Measurements from ENCODE around the gene PREX1. TPM values are rescaled to one million over a fixed set of nuclear protein-coding genes. Genes with fewer than 3 reads are reported as not detected.

The PREX1 gene
- total RNA-seq, 2 experiments from 2014 or later = 20.7 to 25.3 TPM

- DNase-seq (ENCODE audit: low spot score) = no peak
- no TSS peak for BruUV-seq (replicated peaks)
- CTCF ChIA-PET (ENCODE audit: unreplicated experiment) = no interaction called here
- H2AFZ ChIP-seq (ENCODE audit: low read length) = no peak overlapping the region
- H3K27ac ChIP-seq (ENCODE audit: low read depth, low read length, poor library complexity, severe bottlenecking) = peak overlapping the region; percentile 93
- intact Hi-C loops (cut with micrococcal nuclease; ENCODE audit: unreplicated experiment) = loop anchor here (5.0 kb wide), 2 partner anchors 70 to 100 kb away; partner anchors contain the start of gene ARFGEF2
- POLR2A ChIA-PET = interaction anchor here (0.6 to 0.8 kb wide), 3 partner anchors 36 to 101 kb away, joined by 3 to 4 read pairs (median 3); no protein-coding TSS in a partner anchor
- H3K9me2 ChIP-seq (ENCODE audit: insufficient read depth, low read length) = no peaks in the 10 kb centered on the region
- peaks cover 93% of the 10 kb centered on the region for H3K4me1 ChIP-seq (ENCODE audit: insufficient read depth, low read length, poor library complexity, severe bottlenecking)
- peak overlapping the region; percentile 61 for H3K4me3 ChIP-seq (ENCODE audit: low read depth, low read length, poor library complexity, severe bottlenecking)
- H3K9me3 ChIP-seq (ENCODE audit: low read length) = no peaks in the 10 kb centered on the region
- peaks cover 79% of the 10 kb centered on the region; the same call in 1 of the 2 replicates for H3K79me2 ChIP-seq (ENCODE audit: insufficient read depth, low read depth, low read length)
- TF ChIP-seq EZH2phosphoT487 (IDR thresholded peaks at IDR 0.05; ENCODE audit: borderline replicate concordance, low read depth, low read length) (no peak), CTCF (conservative IDR thresholded peaks at IDR 0.05; ENCODE audit: low read length) (no peak)
- no peaks in the 10 kb centered on the region for H4K20me1 ChIP-seq (ENCODE audit: insufficient read depth, low read length)
- no peaks in the 10 kb centered on the region for H3K36me3 ChIP-seq (ENCODE audit: insufficient read depth, low read length)
- H3K4me2 ChIP-seq (ENCODE audit: low read length) = peak overlapping the region; percentile 76
These were observed 5.6 kb downstream of the PREX1 start for GRCh38 chr20:48822178-48822577.

GRCh38 chr20:48821261-48821920 lies 6.4 kb downstream of the PREX1 start:
- BruUV-seq (replicated peaks) = no TSS peak
- H3K9me3 ChIP-seq (ENCODE audit: low read length) = no peaks in the 10 kb centered on the region
- ChIA-PET POLR2A (interaction anchor here (0.7 to 1.2 kb wide), 4 partner anchors 11 to 100 kb away, joined by 3 to 5 read pairs (median 3); no protein-coding TSS in a partner anchor), CTCF (ENCODE audit: unreplicated experiment) (no interaction called here)
- H3K4me2 ChIP-seq (ENCODE audit: low read length) = peak overlapping the region; percentile 76
- TF ChIP-seq CTCF (conservative IDR thresholded peaks at IDR 0.05; ENCODE audit: low read length) (no peak), EZH2phosphoT487 (IDR thresholded peaks at IDR 0.05; ENCODE audit: borderline replicate concordance, low read depth, low read length) (no peak)
- peak overlapping the region; percentile 61 for H3K4me3 ChIP-seq (ENCODE audit: low read depth, low read length, poor library complexity, severe bottlenecking)
- peaks cover 76% of the 10 kb centered on the region; the same call in 1 of the 2 replicates for H3K79me2 ChIP-seq (ENCODE audit: insufficient read depth, low read depth, low read length)
- H4K20me1 ChIP-seq (ENCODE audit: insufficient read depth, low read length) = no peaks in the 10 kb centered on the region
- no peaks in the 10 kb centered on the region for H3K36me3 ChIP-seq (ENCODE audit: insufficient read depth, low read length)
- peak; percentile 84 for DNase-seq (ENCODE audit: low spot score)
- no peaks in the 10 kb centered on the region for H3K9me2 ChIP-seq (ENCODE audit: insufficient read depth, low read length)
- H2AFZ ChIP-seq (ENCODE audit: low read length) = peak overlapping the region; percentile 22; the same call in 1 of the 2 replicates
- H3K27ac ChIP-seq (ENCODE audit: low read depth, low read length, poor library complexity, severe bottlenecking) = peak overlapping the region; percentile 93
- intact Hi-C loops (cut with micrococcal nuclease; ENCODE audit: unreplicated experiment) = loop anchor here (5.0 kb wide), 2 partner anchors 69 to 101 kb away; partner anchors contain the start of gene ARFGEF2
- peaks cover 100% of the 10 kb centered on the region for H3K4me1 ChIP-seq (ENCODE audit: insufficient read depth, low read length, poor library complexity, severe bottlenecking)

- no peaks in the 10 kb centered on the region for H3K9me2 ChIP-seq (ENCODE audit: insufficient read depth, low read length)
- peak; percentile 62 for DNase-seq (ENCODE audit: low spot score)
- H3K9me3 ChIP-seq (ENCODE audit: low read length) = no peaks in the 10 kb centered on the region
- peaks cover 73% of the 10 kb centered on the region; the same call in 1 of the 2 replicates for H3K79me2 ChIP-seq (ENCODE audit: insufficient read depth, low read depth, low read length)
- no peaks in the 10 kb centered on the region for H4K20me1 ChIP-seq (ENCODE audit: insufficient read depth, low read length)
- POLR2A ChIA-PET = interaction anchor here (0.8 to 1.2 kb wide), 5 partner anchors 10 to 41 kb away, joined by 3 to 5 read pairs (median 3); no protein-coding TSS in a partner anchor
- peak overlapping the region; percentile 22; the same call in 1 of the 2 replicates for H2AFZ ChIP-seq (ENCODE audit: low read length)
- CTCF ChIA-PET (ENCODE audit: unreplicated experiment) = no interaction called here
- no peaks in the 10 kb centered on the region for H3K36me3 ChIP-seq (ENCODE audit: insufficient read depth, low read length)
- intact Hi-C loops (cut with micrococcal nuclease; ENCODE audit: unreplicated experiment) = loop anchor here (5.0 kb wide), 2 partner anchors 68 to 102 kb away; partner anchors contain the start of gene ARFGEF2
- H3K27ac ChIP-seq (ENCODE audit: low read depth, low read length, poor library complexity, severe bottlenecking) = peak overlapping the region; percentile 93
- peak overlapping the region; percentile 76 for H3K4me2 ChIP-seq (ENCODE audit: low read length)
- no TSS peak for BruUV-seq (replicated peaks)
- peak overlapping the region; percentile 61 for H3K4me3 ChIP-seq (ENCODE audit: low read depth, low read length, poor library complexity, severe bottlenecking)
- no peak for TF ChIP-seq CTCF (conservative IDR thresholded peaks at IDR 0.05; ENCODE audit: low read length)
- no peak for TF ChIP-seq EZH2phosphoT487 (IDR thresholded peaks at IDR 0.05; ENCODE audit: borderline replicate concordance, low read depth, low read length)
- peaks cover 100% of the 10 kb centered on the region for H3K4me1 ChIP-seq (ENCODE audit: insufficient read depth, low read length, poor library complexity, severe bottlenecking)
These were observed 7.2 kb downstream of the PREX1 start for GRCh38 chr20:48820649-48820973.

All from OCI-LY7 (cell line).